ENCODE results near the gene COL4A1.

GRCh38 chr13:110197026-110197425 lies 109.9 kb downstream of the COL4A1 start:
- TF ChIP-seq CTCF (IDR thresholded peaks at IDR 0.05; ENCODE audit: insufficient read depth, low read depth, low read length) (no peak), EZH2 (IDR thresholded peaks at IDR 0.05; ENCODE audit: insufficient read depth, low read length) (no peak)
